ENCODE results near the gene EPN2. TPM values are rescaled to one million over a fixed set of nuclear protein-coding genes. Genes with fewer than 3 reads are reported as not detected.
"Not testable (repeated sequence)": the region's sequence is repeated elsewhere in the genome, so short reads cannot be mapped to it uniquely, and the experiment has no call there.

Gene EPN2
- total RNA-seq, 1 experiment from 2014 or later, result 73.1 TPM

DNA sequence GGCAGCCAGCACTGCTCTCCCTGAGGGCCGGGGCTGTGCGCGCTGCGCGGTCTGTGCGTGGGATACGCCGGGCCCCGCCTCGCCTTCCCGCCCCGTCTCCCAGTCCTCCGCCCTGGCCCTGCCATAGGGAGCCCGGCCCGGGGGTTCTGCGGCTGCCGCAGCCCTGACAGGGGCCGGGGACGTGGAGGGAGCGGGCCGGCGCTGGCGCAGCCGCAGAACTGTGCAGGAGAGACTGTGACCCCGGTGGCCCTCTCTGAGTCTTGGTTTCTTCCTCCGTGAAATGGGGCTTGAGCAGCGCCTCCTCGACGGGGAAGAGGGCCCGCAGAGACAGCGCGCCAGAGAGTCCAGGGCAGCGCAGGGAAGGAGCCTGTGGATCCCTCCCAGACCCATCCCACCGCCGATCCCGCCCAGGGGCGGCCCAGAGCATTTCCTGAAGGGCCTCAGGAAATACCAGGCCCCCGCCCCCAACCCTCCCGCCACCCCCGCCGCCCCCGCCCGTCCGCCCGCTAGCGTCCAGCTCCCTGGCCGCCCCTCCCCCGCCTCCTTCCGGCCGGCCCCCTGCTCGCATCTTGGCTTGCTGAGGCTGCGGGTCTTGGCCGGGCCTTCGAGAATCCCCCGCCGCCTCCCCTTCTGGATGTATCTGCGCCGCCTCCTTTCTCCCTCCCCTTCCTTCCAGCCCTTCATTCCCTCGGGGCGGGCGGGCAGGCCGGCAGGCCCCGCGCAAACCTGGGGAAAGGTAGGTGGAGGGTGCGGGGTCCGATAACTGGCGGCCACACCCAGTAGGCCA lies 21.9 kb upstream of the EPN2 start:
- H3K4me1 ChIP-seq (ENCODE audit: control insufficient read depth in 1 of 2, insufficient read depth in 2 of 2, low read length in 2 of 2); H3K36me3 ChIP-seq (ENCODE audit: control insufficient read depth in 1 of 2, insufficient read depth in 2 of 2, low read length in 2 of 2); H3K9me2 ChIP-seq (ENCODE audit: insufficient read depth); CTCF ChIA-PET; H3K4me2 ChIP-seq (ENCODE audit: low read length); intact Hi-C loops (cut with micrococcal nuclease); H3K4me3 ChIP-seq (replicated peaks in 1 of 2; ENCODE audit: low read depth in 1 of 2, low read length in 2 of 2); BruUV-seq (replicated peaks); H4K20me1 ChIP-seq (ENCODE audit: insufficient read depth); POLR2A ChIA-PET; H2AFZ ChIP-seq (ENCODE audit: low read depth, low read length, poor library complexity, severe bottlenecking); H3K9me3 ChIP-seq (ENCODE audit: control insufficient read depth in 1 of 2, insufficient read depth in 1 of 2, low read depth in 1 of 2, low read length in 2 of 2); RAD21 ChIA-PET (ENCODE audit: low non-redundant PET in 1 of 2, low total read pairs in 2 of 2, uncharacterized antibody in 2 of 2, unreplicated experiment in 2 of 2); H3K79me2 ChIP-seq (ENCODE audit: insufficient read depth, low read length); DNase-seq (ENCODE audit: low read depth, low spot score); H3K27ac ChIP-seq (ENCODE audit: low read depth, low read length); H3K27me3 ChIP-seq (ENCODE audit: insufficient read depth, low read length); H3K9ac ChIP-seq (ENCODE audit: low read length): not testable (repeated sequence)
- ATAC-seq, result peak; percentile 66

DNA sequence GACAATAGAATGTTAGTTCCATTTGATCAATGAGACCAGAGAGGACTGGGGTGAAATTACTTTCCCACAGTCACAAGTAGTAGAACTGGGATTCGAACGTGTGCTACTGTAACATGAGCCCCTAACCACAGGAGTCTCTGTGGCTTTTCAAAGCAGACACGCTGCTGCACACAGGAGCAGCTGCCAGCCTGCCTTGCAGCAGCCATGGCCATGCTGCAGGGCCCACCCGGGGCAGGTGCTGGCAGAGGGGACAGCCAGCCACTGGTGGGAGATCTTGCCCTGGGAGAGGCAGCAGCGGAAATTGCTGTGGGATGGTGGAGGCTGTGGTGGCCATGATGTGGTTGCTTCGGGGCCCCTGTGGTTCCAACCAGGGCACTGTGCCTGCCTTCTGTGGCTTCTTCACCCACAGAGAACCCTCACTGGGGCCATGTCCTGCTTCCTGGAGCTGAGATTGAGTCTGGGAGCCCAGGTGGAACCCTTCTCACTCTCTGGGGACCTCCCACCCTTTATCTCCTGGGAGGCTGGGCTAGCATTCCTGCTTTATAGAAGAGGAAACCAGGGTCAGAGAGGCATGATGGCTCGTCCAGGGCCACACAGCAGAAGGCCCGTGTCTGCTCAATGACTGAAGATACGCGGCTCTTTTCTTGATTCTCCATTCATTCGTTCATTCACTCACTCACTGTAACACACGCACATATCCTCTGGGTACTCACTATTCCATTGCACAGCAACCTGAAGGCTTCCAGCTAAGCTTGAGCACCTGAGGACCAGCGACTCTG lies 20.8 kb upstream of the EPN2 start:
- POLR2A ChIA-PET; BruUV-seq (replicated peaks): not testable (repeated sequence)

DNA sequence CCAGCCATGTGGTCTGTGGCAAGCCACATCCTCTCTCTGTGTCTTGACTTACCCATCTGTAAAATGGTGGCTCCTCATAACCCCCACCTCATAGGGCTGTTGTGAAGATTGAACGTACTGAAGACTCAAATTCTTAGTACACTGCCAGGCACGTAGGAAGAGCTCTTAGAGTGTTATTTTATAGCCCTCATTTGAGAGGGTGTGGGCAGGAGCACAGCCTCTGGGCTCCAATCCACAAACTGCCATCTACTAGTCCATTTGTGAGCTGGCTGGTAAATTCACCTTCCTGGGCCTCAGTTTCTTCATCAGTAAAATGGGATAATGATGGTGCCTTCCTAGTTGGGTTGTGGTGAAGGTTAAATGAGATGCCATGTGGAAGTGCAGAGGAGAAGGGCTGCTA lies 18.3 kb upstream of the EPN2 start:
- TSS peak; percentile 60 for BruUV-seq (replicated peaks)
- H3K27me3 ChIP-seq (ENCODE audit: insufficient read depth, low read length); H3K79me2 ChIP-seq (ENCODE audit: insufficient read depth, low read length); H3K4me2 ChIP-seq (ENCODE audit: low read length); ATAC-seq; CTCF ChIA-PET; H4K20me1 ChIP-seq (ENCODE audit: insufficient read depth); H2AFZ ChIP-seq (ENCODE audit: low read depth, low read length, poor library complexity, severe bottlenecking); DNase-seq (ENCODE audit: low read depth, low spot score); intact Hi-C loops (cut with micrococcal nuclease); POLR2A ChIA-PET; H3K9ac ChIP-seq (ENCODE audit: low read length); H3K4me3 ChIP-seq (replicated peaks in 1 of 2; ENCODE audit: low read depth in 1 of 2, low read length in 2 of 2); H3K27ac ChIP-seq (ENCODE audit: low read depth, low read length); RAD21 ChIA-PET (ENCODE audit: low non-redundant PET in 1 of 2, low total read pairs in 2 of 2, uncharacterized antibody in 2 of 2, unreplicated experiment in 2 of 2); H3K4me1 ChIP-seq (ENCODE audit: control insufficient read depth in 1 of 2, insufficient read depth in 2 of 2, low read length in 2 of 2); H3K36me3 ChIP-seq (ENCODE audit: control insufficient read depth in 1 of 2, insufficient read depth in 2 of 2, low read length in 2 of 2); H3K9me2 ChIP-seq (ENCODE audit: insufficient read depth); H3K9me3 ChIP-seq (ENCODE audit: control insufficient read depth in 1 of 2, insufficient read depth in 1 of 2, low read depth in 1 of 2, low read length in 2 of 2): not testable (repeated sequence)

More for the DNA sequence above, 20.8 kb upstream of the EPN2 start:
- H3K9me2 ChIP-seq (ENCODE audit: insufficient read depth); CTCF ChIA-PET; H3K4me2 ChIP-seq (ENCODE audit: low read length); H3K79me2 ChIP-seq (ENCODE audit: insufficient read depth, low read length); RAD21 ChIA-PET (ENCODE audit: low non-redundant PET in 1 of 2, low total read pairs in 2 of 2, uncharacterized antibody in 2 of 2, unreplicated experiment in 2 of 2); H4K20me1 ChIP-seq (ENCODE audit: insufficient read depth); H3K9me3 ChIP-seq (ENCODE audit: control insufficient read depth in 1 of 2, insufficient read depth in 1 of 2, low read depth in 1 of 2, low read length in 2 of 2); DNase-seq (ENCODE audit: low read depth, low spot score); H2AFZ ChIP-seq (ENCODE audit: low read depth, low read length, poor library complexity, severe bottlenecking); H3K4me1 ChIP-seq (ENCODE audit: control insufficient read depth in 1 of 2, insufficient read depth in 2 of 2, low read length in 2 of 2); intact Hi-C loops (cut with micrococcal nuclease); H3K27me3 ChIP-seq (ENCODE audit: insufficient read depth, low read length); H3K27ac ChIP-seq (ENCODE audit: low read depth, low read length); ATAC-seq; H3K36me3 ChIP-seq (ENCODE audit: control insufficient read depth in 1 of 2, insufficient read depth in 2 of 2, low read length in 2 of 2); H3K4me3 ChIP-seq (replicated peaks in 1 of 2; ENCODE audit: low read depth in 1 of 2, low read length in 2 of 2); H3K9ac ChIP-seq (ENCODE audit: low read length): not testable (repeated sequence)

DNA sequence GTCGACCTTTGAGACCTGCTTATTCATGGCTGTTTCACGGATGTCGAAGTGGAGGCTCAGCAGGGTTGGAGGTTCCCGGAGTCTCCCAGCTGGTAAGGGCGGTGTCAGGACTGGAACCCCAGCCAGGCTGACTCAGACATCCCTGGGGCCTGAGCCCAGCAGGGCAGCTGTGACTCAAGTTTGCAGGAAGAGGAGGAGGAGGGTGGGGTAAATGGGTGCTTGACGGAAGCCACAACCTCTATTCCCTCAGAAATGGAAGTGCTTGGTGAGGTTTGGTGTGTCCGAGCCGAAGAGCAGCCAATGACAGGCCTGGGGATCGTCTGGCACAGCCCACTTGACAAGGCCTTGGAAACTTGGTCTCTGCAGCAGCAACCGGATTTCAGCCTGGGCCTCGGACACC lies 17.8 kb upstream of the EPN2 start:
- POLR2A ChIA-PET; H4K20me1 ChIP-seq (ENCODE audit: insufficient read depth); H3K4me3 ChIP-seq (replicated peaks in 1 of 2; ENCODE audit: low read depth in 1 of 2, low read length in 2 of 2); H3K79me2 ChIP-seq (ENCODE audit: insufficient read depth, low read length); DNase-seq (ENCODE audit: low read depth, low spot score); H3K27ac ChIP-seq (ENCODE audit: low read depth, low read length); H3K27me3 ChIP-seq (ENCODE audit: insufficient read depth, low read length); H3K9me3 ChIP-seq (ENCODE audit: control insufficient read depth in 1 of 2, insufficient read depth in 1 of 2, low read depth in 1 of 2, low read length in 2 of 2); BruUV-seq (replicated peaks); RAD21 ChIA-PET (ENCODE audit: low non-redundant PET in 1 of 2, low total read pairs in 2 of 2, uncharacterized antibody in 2 of 2, unreplicated experiment in 2 of 2); H3K4me2 ChIP-seq (ENCODE audit: low read length); H2AFZ ChIP-seq (ENCODE audit: low read depth, low read length, poor library complexity, severe bottlenecking); CTCF ChIA-PET; intact Hi-C loops (cut with micrococcal nuclease); H3K36me3 ChIP-seq (ENCODE audit: control insufficient read depth in 1 of 2, insufficient read depth in 2 of 2, low read length in 2 of 2); H3K9ac ChIP-seq (ENCODE audit: low read length); H3K4me1 ChIP-seq (ENCODE audit: control insufficient read depth in 1 of 2, insufficient read depth in 2 of 2, low read length in 2 of 2); H3K9me2 ChIP-seq (ENCODE audit: insufficient read depth): not testable (repeated sequence)
- peak; percentile 58 for ATAC-seq
